ENCODE data around the gene LAMB4.

GRCh38 chr7:108010377-108010776 lies 119.8 kb downstream of the LAMB4 start:
- TF ChIP-seq CTCF (conservative IDR thresholded peaks at IDR 0.05) (no peak), ZFX (IDR thresholded peaks at IDR 0.05) (no peak)

Data from C4-2B (cell line).